ENCODE data around the gene WASF2.
"Not testable (repeated sequence)": the region's sequence is repeated elsewhere in the genome, so short reads cannot be mapped to it uniquely, and the experiment has no call there.

DNA sequence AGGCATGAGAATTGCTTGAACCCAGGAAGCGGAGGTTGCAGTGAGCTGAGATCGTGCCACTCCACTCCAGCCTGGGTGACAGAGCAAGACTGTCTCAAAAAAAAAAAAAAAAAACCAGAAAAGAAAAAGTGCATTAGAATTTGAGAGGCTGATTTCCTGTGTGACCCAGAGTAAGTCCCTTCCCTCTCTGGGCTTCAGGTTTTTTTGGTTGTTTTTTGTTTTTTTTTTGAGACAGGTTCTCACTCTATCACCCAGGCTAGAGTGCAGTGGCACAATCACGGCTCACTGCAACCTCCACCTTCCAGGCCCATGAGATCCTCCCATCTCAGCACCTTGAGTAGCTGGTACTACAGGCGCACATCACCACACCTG is 48.3 kb upstream of the WASF2 start:
- TF ChIP-seq, protein P1, sequence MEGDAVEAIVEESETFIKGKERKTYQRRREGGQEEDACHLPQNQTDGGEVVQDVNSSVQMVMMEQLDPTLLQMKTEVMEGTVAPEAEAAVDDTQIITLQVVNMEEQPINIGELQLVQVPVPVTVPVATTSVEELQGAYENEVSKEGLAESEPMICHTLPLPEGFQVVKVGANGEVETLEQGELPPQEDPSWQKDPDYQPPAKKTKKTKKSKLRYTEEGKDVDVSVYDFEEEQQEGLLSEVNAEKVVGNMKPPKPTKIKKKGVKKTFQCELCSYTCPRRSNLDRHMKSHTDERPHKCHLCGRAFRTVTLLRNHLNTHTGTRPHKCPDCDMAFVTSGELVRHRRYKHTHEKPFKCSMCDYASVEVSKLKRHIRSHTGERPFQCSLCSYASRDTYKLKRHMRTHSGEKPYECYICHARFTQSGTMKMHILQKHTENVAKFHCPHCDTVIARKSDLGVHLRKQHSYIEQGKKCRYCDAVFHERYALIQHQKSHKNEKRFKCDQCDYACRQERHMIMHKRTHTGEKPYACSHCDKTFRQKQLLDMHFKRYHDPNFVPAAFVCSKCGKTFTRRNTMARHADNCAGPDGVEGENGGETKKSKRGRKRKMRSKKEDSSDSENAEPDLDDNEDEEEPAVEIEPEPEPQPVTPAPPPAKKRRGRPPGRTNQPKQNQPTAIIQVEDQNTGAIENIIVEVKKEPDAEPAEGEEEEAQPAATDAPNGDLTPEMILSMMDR (IDR thresholded peaks at IDR 0.05) = not testable (repeated sequence)
- not testable (repeated sequence) for TF ChIP-seq POLR2AphosphoS5, POLR2A (IDR thresholded peaks at IDR 0.05)
